HG02798 (cell line): ENCODE measurements around the gene CDR2.
"Not testable (repeated sequence)": the region's sequence is repeated elsewhere in the genome, so short reads cannot be mapped to it uniquely, and the experiment has no call there.

Source experiments
- ATAC-seq: cut with Tn5 transposase; IDR thresholded peaks from one replicate; pipeline ENCODE4 v1.9.1; 2021; ENCODE audit warnings: mild to moderate bottlenecking; ENCODE audit not compliant: unreplicated experiment, poor library complexity

Gene CDR2

GRCh38 chr16:22312897-22313781, 61.3 kb downstream of the CDR2 start:
- ATAC-seq, result no peak

- ATAC-seq, result no peak
Measured at GRCh38 chr16:22311520-22311919, 62.9 kb downstream of the CDR2 start.

- ATAC-seq, result no peak
Measured at GRCh38 chr16:22308824-22309520, 65.4 kb downstream of the CDR2 start.

GRCh38 chr16:22307838-22308237, 66.6 kb downstream of the CDR2 start:
- ATAC-seq, result no peak

GRCh38 chr16:22306788-22307187, 67.6 kb downstream of the CDR2 start:
- no peak for ATAC-seq

- no peak for ATAC-seq
Measured at GRCh38 chr16:22304411-22304810, 70.0 kb downstream of the CDR2 start.

- ATAC-seq, result no peak
Measured at GRCh38 chr16:22302776-22303363, 71.5 kb downstream of the CDR2 start.

GRCh38 chr16:22301423-22301822, 73.0 kb downstream of the CDR2 start:
- ATAC-seq, result not testable (repeated sequence)

- ATAC-seq, result no peak
Measured at GRCh38 chr16:22300427-22301071, 73.9 kb downstream of the CDR2 start.

- no peak for ATAC-seq
Measured at GRCh38 chr16:22299036-22299435, 75.4 kb downstream of the CDR2 start.

GRCh38 chr16:22297871-22298733, 76.3 kb downstream of the CDR2 start:
- ATAC-seq, result peak; percentile 32

- peak; percentile 89 for ATAC-seq
Measured at GRCh38 chr16:22297114-22297870, 77.1 kb downstream of the CDR2 start, which contains the start of gene POLR3E. POLR3E (plus strand) TSS chr16:22297409; CDS start chr16:22302969, 5,560 bp downstream.

- ATAC-seq, result no peak
Measured at GRCh38 chr16:22296225-22297113, 78.0 kb downstream of the CDR2 start.
